ENCODE measurements around the gene PRR12. TPM values are rescaled to one million over a fixed set of nuclear protein-coding genes. Genes with fewer than 3 reads are reported as not detected.
"Not testable (repeated sequence)": the region's sequence is repeated elsewhere in the genome, so short reads cannot be mapped to it uniquely, and the experiment has no call there.

The PRR12 gene
- total RNA-seq, 1 experiment from 2014 or later: 40.4 TPM

DNA sequence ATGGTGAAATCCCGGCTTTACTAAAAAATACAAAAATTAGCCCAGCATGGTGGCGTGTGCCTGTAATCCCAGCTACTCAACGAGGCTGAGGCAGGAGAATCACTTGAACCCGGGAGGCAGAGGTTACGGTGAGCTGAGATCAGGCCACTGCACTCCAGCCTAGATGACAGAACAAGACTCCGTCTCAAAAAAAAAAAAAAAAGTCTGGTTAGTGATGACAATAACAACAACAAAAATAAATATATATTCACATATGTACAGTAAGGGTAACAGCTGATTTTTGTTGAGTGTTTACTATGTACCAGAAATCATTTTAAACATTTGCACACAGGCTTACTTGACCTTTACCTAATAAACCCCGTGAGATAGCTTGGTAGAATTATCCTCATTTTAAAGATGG is 26.0 kb downstream of the PRR12 start:
- Histone ChIP-seq H3K9me2 (ENCODE audit: insufficient read depth) (no peaks in the 10 kb centered on the region), H3K4me1 (replicated peaks; ENCODE audit: insufficient read depth) (peaks cover 32% of the 10 kb centered on the region), H3K79me2 (ENCODE audit: low read depth) (peaks cover 26% of the 10 kb centered on the region), H3F3A (ENCODE audit: insufficient read depth, low read depth) (peaks cover 50% of the 10 kb centered on the region), H3K27me3 (ENCODE audit: insufficient read depth, low read depth) (no peaks in the 10 kb centered on the region), H2AFZ (no peak overlapping the region), H4K20me1 (ENCODE audit: insufficient read depth) (peaks cover 30% of the 10 kb centered on the region), H3K36me3 (ENCODE audit: low read depth) (peaks cover 10% of the 10 kb centered on the region; the same call in 1 of the 2 replicates), H3K9me3 (ENCODE audit: insufficient read depth, low read depth) (no peaks in the 10 kb centered on the region), H3K4me3 (no peak overlapping the region), H3K27ac (no peak overlapping the region), H3K4me2 (no peak overlapping the region)
- BruUV-seq (replicated peaks): no TSS peak
- CTCF ChIA-PET: no interaction called here
- POLR2A ChIA-PET (ENCODE audit: unreplicated experiment): no interaction called here
- no peak for TF ChIP-seq EZH2 (IDR thresholded peaks at IDR 0.05; ENCODE audit: low read depth)
- TF ChIP-seq, protein P1, sequence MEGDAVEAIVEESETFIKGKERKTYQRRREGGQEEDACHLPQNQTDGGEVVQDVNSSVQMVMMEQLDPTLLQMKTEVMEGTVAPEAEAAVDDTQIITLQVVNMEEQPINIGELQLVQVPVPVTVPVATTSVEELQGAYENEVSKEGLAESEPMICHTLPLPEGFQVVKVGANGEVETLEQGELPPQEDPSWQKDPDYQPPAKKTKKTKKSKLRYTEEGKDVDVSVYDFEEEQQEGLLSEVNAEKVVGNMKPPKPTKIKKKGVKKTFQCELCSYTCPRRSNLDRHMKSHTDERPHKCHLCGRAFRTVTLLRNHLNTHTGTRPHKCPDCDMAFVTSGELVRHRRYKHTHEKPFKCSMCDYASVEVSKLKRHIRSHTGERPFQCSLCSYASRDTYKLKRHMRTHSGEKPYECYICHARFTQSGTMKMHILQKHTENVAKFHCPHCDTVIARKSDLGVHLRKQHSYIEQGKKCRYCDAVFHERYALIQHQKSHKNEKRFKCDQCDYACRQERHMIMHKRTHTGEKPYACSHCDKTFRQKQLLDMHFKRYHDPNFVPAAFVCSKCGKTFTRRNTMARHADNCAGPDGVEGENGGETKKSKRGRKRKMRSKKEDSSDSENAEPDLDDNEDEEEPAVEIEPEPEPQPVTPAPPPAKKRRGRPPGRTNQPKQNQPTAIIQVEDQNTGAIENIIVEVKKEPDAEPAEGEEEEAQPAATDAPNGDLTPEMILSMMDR (conservative IDR thresholded peaks at IDR 0.05): no peak
- DNase-seq: no peak
- intact Hi-C loops (cut with micrococcal nuclease; ENCODE audit: unreplicated experiment): no loop called here

DNA sequence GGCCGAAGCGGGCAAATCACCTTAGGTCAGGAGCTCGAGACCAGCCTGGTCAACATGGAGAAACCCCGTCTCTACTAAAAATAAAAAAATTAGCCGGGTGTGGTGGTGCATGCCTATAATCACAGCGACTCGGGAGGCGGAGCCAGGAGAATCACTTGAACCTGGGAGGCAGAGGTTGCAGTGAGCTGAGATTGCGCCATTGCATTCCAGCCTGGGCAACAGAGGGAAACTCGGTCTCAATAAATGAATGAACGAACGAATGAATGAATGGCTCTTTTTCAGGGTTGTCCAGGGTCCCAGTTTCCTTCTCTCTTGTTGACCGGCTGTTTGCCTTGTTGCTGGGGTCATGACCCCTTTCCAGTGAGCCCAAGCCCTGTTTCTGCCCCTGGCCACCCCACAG is 26.9 kb downstream of the PRR12 start:
- CTCF ChIA-PET; H2AFZ ChIP-seq; intact Hi-C loops (cut with micrococcal nuclease; ENCODE audit: unreplicated experiment); H3K9me2 ChIP-seq (ENCODE audit: insufficient read depth); H3K27me3 ChIP-seq (ENCODE audit: insufficient read depth, low read depth); POLR2A ChIA-PET (ENCODE audit: unreplicated experiment); H3K9me3 ChIP-seq (ENCODE audit: insufficient read depth, low read depth); BruUV-seq (replicated peaks); H3K4me3 ChIP-seq; H3K27ac ChIP-seq; H3K4me2 ChIP-seq; DNase-seq: not testable (repeated sequence)
- peaks cover 41% of the 10 kb centered on the region for H3F3A ChIP-seq (ENCODE audit: insufficient read depth, low read depth)
- H3K36me3 ChIP-seq (ENCODE audit: low read depth): peaks cover 11% of the 10 kb centered on the region; the same call in 1 of the 2 replicates
- H4K20me1 ChIP-seq (ENCODE audit: insufficient read depth): peaks cover 21% of the 10 kb centered on the region
- peaks cover 17% of the 10 kb centered on the region for H3K79me2 ChIP-seq (ENCODE audit: low read depth)
- peaks cover 23% of the 10 kb centered on the region for H3K4me1 ChIP-seq (replicated peaks; ENCODE audit: insufficient read depth)

DNA sequence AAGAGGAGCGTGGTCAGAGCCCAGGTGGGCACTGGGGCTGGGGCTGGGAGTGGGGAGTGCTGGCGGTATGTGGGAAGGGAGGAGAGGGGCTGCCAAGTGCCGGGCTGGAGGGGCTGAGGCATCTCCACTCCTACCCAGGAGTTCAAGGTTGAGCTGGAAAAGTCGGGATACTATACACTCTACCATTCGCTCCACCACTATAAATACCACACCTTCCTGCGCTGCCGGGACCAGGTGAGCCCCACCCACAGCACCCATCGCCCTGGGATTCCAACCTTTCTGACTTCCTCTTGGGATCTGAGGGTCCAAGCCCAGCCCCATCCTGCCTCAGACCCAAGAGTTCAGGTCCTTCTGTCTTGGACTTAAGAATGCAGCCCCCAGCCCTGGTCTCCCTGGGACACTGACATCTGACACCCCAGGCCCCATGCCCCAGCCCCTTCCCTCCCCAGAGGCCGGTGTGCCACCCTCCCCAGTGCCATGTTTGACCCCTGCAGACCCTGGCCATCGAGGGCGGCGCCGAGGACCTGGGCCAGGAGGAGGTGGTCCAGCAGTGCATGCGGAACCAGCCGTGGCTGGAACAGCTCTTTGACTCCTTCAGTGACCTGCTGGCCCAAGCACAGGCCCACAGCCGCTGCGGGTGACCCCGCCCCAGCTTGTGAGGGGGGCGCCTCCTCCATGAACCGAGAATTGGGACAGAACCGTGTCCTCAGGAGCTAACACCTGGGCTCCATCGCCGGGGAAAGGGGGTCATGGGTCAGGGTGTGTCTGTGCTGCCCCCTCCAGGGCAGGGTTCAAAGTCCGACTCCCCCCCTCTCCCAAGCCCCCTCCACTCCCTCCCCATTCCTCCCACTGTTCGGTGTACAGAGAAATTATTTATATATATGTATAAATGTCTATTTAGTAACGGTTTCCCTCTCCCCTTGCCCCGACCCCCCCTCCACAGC is 34.3 kb downstream of the PRR12 start:
- POLR2A ChIA-PET (ENCODE audit: unreplicated experiment): no interaction called here

More for the DNA sequence above, 34.3 kb downstream of the PRR12 start:
- Histone ChIP-seq H3K9me2 (ENCODE audit: insufficient read depth) (no peaks in the 10 kb centered on the region), H2AFZ (no peak overlapping the region), H3F3A (ENCODE audit: insufficient read depth, low read depth) (peaks cover 34% of the 10 kb centered on the region), H3K36me3 (ENCODE audit: low read depth) (peaks cover 10% of the 10 kb centered on the region; the same call in 1 of the 2 replicates), H3K4me2 (no peak overlapping the region), H3K27me3 (ENCODE audit: insufficient read depth, low read depth) (no peaks in the 10 kb centered on the region), H3K9me3 (ENCODE audit: insufficient read depth, low read depth) (no peaks in the 10 kb centered on the region), H3K79me2 (ENCODE audit: low read depth) (no peaks in the 10 kb centered on the region), H3K27ac (no peak overlapping the region), H3K4me3 (no peak overlapping the region), H4K20me1 (ENCODE audit: insufficient read depth) (peaks cover 6% of the 10 kb centered on the region), H3K4me1 (replicated peaks; ENCODE audit: insufficient read depth) (no peaks in the 10 kb centered on the region)
- TF ChIP-seq, protein P1 (conservative IDR thresholded peaks at IDR 0.05): no peak
- no peak for TF ChIP-seq EZH2 (IDR thresholded peaks at IDR 0.05; ENCODE audit: low read depth)
- intact Hi-C loops (cut with micrococcal nuclease; ENCODE audit: unreplicated experiment): no loop called here
- CTCF ChIA-PET: interaction anchor here (0.5 kb wide), 1 partner anchor 34 kb away, joined by 6 read pairs; no protein-coding TSS in a partner anchor
- no TSS peak for BruUV-seq (replicated peaks)
- no peak for DNase-seq

All from PC-9 (cell line).